ENCODE data around the gene HSH2D.

The HSH2D gene

GRCh38 chr19:16118489-16119033 is 24.9 kb upstream of the HSH2D start:
- DNase-seq (ENCODE audit: low read depth), result peak; percentile 97
- TF ChIP-seq, protein P1, sequence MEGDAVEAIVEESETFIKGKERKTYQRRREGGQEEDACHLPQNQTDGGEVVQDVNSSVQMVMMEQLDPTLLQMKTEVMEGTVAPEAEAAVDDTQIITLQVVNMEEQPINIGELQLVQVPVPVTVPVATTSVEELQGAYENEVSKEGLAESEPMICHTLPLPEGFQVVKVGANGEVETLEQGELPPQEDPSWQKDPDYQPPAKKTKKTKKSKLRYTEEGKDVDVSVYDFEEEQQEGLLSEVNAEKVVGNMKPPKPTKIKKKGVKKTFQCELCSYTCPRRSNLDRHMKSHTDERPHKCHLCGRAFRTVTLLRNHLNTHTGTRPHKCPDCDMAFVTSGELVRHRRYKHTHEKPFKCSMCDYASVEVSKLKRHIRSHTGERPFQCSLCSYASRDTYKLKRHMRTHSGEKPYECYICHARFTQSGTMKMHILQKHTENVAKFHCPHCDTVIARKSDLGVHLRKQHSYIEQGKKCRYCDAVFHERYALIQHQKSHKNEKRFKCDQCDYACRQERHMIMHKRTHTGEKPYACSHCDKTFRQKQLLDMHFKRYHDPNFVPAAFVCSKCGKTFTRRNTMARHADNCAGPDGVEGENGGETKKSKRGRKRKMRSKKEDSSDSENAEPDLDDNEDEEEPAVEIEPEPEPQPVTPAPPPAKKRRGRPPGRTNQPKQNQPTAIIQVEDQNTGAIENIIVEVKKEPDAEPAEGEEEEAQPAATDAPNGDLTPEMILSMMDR (IDR thresholded peaks at IDR 0.05; ENCODE audit: low read depth, low read length), result no peak
- TF ChIP-seq POLR2A (IDR thresholded peaks at IDR 0.05; ENCODE audit: extremely low read depth, insufficient read length) (no peak), MAX (IDR thresholded peaks at IDR 0.05; ENCODE audit: low read depth, low read length) (peak; percentile 53), MYC (IDR thresholded peaks at IDR 0.05; ENCODE audit: low read depth, low read length) (peak; percentile 51)
- H3K4me3 ChIP-seq (ENCODE audit: low read depth, low read length), result peak overlapping the region; percentile 44

DNA sequence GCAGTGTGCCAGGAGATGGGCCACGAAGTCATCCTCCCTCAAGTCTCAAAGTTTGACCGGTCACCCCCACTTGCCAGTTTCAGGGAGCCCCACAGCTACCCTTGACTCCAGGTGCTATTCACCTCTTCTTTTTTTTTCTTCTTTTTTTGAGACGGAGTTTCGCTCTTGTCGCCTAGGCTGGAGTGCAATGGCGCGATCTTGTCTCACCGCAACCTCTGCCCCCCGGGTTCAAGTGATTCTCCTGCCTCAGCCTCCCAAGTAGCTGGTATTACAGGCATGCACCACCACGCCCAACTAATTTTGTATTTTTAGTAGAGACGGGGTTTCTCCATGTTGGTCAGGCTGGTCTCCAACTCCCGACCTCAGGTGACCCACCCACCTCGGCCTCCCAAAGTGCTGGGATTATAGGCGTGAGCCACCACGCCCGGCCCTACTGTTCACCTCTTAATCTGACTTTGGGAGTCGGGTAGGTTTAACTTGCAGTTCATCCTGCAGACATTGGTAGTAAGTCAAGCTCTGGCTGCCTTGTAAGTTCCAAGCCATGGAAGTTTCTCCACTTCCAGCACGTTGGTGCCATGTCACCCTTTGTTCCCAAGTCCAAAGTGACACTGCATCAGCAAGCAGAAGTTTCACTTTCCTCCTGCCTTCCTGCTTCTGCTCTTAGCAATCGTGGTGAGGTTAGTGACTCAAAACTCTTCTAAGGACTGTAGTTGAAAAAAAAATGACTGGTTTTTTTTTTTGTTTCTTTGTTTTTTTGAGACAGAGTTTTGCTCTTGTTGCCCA is 24.2 kb upstream of the HSH2D start:
- peak overlapping the region; percentile 21 for H3K4me3 ChIP-seq (ENCODE audit: low read depth, low read length)
- peak; percentile 72 for DNase-seq (ENCODE audit: low read depth)

DNA sequence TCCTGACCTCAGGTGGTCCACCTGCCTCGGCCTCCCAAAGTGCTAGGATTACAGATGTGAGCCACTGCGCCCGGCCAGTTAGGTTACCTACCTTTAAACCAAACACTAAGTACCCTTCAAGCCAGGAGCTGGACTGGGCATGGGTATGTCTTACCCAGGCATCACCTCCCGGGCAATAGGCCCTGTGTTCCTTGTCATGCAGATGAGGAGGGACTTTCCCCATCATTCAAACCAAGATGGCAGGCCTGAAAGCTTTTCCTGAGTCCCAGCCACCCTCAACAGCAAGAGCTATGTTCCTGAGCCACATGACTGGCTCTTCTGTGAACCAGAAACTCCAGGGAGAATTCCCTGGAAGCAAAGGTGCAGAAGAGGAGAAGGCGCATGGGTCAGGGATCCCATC is 22.3 kb upstream of the HSH2D start:
- TF ChIP-seq MYC (IDR thresholded peaks at IDR 0.05; ENCODE audit: low read depth, low read length) (no peak), MAX (IDR thresholded peaks at IDR 0.05; ENCODE audit: low read depth, low read length) (no peak), POLR2A (IDR thresholded peaks at IDR 0.05; ENCODE audit: extremely low read depth, insufficient read length) (no peak)
- TF ChIP-seq, protein P1 (IDR thresholded peaks at IDR 0.05; ENCODE audit: low read depth, low read length), result no peak
- no peak overlapping the region for H3K4me3 ChIP-seq (ENCODE audit: low read depth, low read length)
- DNase-seq (ENCODE audit: low read depth), result no peak

GRCh38 chr19:16121967-16122366 is 21.5 kb upstream of the HSH2D start:
- DNase-seq (ENCODE audit: low read depth), result no peak
- H3K4me3 ChIP-seq (ENCODE audit: low read depth, low read length), result no peak overlapping the region
- TF ChIP-seq, protein P1 (IDR thresholded peaks at IDR 0.05; ENCODE audit: low read depth, low read length), result no peak
- TF ChIP-seq POLR2A (IDR thresholded peaks at IDR 0.05; ENCODE audit: extremely low read depth, insufficient read length), result no peak
- TF ChIP-seq MYC (IDR thresholded peaks at IDR 0.05; ENCODE audit: low read depth, low read length), result no peak
- no peak for TF ChIP-seq MAX (IDR thresholded peaks at IDR 0.05; ENCODE audit: low read depth, low read length)

DNA sequence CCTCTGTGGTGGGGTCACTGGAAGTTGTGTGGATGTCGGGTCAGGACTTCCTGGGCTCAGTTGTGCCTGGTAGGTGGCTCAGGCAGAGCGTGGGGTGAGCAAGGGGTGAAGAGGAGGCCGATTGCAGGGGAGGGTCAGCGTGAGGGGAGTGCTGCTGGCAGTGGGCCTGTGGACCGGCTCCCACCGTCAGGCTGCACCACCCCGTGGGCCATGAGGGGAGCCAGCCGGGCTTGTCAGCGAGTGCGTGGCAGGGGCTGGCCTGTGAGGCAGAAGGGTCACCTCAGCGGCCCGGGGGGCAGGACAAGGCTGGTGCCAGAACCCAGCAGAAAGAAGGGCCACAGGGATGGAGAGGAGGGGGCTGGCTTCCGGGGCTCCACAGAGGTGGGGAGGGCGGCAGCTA is 18.5 kb upstream of the HSH2D start:
- no peak for DNase-seq (ENCODE audit: low read depth)
- H3K4me3 ChIP-seq (ENCODE audit: low read depth, low read length), result no peak overlapping the region
- TF ChIP-seq MYC (IDR thresholded peaks at IDR 0.05; ENCODE audit: low read depth, low read length) (no peak), MAX (IDR thresholded peaks at IDR 0.05; ENCODE audit: low read depth, low read length) (no peak), POLR2A (IDR thresholded peaks at IDR 0.05; ENCODE audit: extremely low read depth, insufficient read length) (no peak)
- TF ChIP-seq, protein P1 (IDR thresholded peaks at IDR 0.05; ENCODE audit: low read depth, low read length), result no peak

- no peak for TF ChIP-seq MAX (IDR thresholded peaks at IDR 0.05; ENCODE audit: low read depth, low read length)
- TF ChIP-seq, protein P1 (IDR thresholded peaks at IDR 0.05; ENCODE audit: low read depth, low read length), result no peak
- TF ChIP-seq POLR2A (IDR thresholded peaks at IDR 0.05; ENCODE audit: extremely low read depth, insufficient read length), result no peak
- no peak for TF ChIP-seq MYC (IDR thresholded peaks at IDR 0.05; ENCODE audit: low read depth, low read length)
- H3K4me3 ChIP-seq (ENCODE audit: low read depth, low read length), result no peak overlapping the region
- no peak for DNase-seq (ENCODE audit: low read depth)
Measured at GRCh38 chr19:16125737-16126495, 17.6 kb upstream of the HSH2D start.

All from NB4 (cell line).